ENCODE data around the gene MIB2.
"Not testable (repeated sequence)": the region's sequence is repeated elsewhere in the genome, so short reads cannot be mapped to it uniquely, and the experiment has no call there.

Gene MIB2

DNA sequence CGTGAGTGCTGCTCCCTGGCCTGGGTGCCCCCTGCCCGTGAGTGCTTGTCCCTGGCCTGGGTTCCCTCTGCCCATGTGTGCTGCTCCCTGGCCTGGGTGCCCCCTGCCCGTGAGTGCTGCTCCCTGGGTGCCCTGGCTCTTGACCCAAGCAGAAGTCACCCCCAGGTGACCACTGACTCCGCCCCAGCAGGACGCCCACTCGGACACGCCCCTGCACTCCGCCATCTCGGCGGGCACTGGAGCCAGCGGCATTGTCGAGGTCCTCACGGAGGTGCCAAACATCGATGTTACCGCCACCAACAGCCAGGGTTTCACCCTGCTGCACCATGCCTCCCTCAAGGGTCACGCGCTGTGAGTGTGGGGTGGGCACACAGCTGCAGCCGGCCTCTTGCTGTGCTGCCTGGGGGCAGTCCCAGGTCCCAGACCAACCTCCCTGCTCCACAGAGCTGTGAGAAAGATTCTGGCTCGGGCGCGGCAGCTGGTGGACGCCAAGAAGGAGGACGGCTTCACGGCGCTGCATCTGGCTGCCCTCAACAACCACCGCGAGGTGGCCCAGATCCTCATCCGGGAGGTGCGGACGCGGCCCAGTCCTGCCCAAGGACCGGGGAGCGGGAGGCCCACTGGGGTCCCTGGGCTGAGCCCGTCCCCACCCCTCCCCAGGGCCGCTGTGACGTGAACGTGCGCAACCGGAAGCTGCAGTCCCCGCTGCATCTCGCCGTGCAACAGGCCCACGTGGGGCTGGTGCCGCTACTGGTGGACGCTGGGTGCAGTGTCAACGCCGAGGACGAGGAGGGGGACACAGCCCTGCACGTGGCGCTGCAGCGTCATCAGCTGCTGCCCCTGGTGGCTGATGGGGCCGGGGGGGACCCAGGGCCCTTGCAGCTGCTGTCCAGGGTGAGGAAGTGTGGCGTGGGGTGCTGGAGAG is 12.8 kb downstream of the MIB2 start:
- DNase-seq = no peak

DNA sequence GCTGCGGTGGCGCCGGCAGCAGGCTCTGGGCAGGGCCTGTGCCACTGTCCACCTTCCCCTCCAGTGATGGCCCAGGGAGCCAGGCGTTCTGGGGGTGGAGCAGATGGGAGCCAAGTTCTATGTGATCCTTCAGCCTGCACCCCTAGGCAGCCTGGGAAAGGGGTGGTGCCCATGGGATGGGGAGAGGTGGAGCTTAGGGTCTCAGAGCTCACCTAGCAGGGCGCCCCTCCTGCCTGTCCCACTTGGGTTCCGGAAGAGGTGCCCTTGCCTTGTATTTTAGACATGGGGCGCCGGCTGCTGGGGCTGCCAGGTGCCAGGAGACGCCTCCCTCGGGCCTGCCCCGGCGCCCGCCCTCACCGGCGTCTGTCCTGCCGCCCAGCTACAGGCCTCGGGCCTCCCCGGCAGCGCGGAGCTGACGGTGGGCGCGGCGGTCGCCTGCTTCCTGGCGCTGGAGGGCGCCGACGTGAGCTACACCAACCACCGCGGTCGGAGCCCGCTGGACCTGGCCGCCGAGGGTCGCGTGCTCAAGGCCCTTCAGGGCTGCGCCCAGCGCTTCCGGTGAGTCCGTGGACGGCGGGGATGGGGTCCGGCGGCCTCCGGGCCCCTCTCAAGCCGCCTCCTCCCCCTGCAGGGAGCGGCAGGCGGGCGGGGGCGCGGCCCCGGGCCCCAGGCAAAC is 13.6 kb downstream of the MIB2 start:
- DNase-seq = no peak

DNA sequence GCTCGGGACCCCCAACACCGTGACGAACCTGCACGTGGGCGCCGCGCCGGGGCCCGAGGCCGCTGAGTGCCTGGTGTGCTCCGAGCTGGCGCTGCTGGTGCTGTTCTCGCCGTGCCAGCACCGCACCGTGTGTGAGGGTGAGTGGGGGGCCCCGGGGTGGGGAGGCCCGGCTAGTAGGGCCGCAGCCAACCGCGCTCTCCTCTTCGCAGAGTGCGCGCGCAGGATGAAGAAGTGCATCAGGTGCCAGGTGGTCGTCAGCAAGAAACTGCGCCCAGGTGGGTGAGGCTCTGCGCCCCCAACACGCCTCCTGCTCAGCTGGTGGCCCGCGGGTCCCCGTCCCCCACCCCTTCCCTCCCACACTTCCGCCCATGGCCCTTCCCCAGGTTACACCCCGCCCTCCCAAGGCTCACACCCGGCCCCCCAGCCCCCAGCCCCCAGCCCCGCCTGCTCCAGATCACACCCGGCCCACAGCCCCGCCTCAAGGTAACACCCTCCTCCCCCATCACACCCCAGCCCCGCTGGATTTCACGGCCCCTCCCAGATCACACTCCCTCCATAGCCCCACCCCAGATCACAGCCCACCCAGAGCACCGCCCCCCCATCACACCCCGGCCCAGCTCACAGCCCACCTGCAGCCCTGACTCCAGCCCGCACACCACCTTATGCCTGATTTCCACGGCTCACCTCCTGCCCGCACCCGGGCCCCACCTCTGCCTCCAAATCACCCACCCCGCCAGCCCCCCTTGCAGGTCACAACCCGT is 14.3 kb downstream of the MIB2 start:
- no peak for DNase-seq

DNA sequence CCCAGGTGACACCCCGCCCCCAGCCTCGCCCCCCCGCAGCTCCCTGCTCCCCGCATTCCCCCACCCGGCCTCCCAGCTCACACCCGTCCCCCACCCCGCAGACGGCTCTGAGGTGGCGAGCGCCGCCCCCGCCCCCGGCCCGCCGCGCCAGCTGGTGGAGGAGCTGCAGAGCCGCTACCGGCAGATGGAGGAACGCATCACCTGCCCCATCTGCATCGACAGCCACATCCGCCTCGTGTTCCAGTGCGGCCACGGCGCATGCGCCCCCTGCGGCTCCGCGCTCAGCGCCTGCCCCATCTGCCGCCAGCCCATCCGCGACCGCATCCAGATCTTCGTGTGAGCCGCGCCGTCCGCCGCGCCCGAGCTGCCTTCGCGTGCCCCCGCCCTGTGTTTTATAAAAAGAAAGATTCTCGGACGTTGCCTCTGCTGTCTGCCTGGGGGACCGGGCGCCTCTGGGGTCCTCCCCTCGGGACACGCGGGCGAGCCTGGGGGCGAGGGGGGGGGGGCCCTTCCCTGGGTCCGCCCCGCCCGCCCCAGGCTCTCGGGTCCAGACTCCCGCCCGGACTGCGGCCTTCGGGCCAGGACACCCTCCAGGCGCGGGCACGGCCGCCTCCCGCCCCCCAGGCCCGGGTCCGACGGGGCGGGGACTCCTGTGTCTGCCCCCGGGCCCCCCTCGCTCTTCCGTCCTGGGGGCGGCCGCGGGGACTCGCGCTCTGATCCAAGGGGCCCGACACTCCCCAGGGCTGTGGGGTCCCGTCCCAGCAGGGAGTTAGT is 15.1 kb downstream of the MIB2 start:
- DNase-seq = peak; percentile 68

DNA sequence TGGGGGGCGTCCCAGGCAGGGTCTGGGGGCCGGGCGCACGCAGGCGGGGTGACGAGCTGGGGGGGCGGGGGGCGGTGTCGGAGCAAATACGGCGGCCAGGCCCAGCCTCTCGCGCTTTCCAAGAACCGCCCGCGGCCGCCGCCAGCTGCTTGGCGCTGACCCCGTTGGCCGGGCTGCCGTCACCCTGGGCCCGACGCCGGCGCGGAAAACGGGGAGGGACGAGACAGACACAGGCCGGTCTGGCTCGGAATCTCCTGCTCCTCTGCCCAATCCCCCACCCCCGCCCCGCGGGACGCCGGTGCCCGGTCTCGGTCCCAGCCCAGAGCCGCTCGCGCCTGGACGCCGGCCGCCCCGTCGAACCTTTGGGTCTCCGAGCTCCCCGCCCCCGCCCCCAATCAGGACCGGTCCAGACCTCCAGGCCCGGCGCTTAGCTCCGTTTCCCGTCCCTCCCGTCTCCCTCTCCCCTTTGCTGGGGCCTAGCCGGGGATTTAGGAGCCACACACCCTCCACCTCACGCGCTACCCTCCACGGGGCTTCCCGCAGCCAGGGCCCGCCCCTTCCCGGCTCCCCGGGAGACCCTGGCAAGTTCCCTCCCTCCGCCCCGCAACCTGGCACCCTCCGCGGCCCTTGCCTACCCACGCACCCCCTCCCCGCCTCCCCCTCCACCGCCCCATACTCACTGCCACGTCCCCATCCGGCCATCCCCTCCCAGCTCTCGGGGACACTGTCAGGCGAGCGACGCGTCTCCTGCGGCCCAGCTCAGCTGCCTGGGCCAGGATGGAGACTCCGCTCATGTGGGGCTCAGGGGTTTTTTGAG is 15.9 kb downstream of the MIB2 start:
- no peak for DNase-seq

DNA sequence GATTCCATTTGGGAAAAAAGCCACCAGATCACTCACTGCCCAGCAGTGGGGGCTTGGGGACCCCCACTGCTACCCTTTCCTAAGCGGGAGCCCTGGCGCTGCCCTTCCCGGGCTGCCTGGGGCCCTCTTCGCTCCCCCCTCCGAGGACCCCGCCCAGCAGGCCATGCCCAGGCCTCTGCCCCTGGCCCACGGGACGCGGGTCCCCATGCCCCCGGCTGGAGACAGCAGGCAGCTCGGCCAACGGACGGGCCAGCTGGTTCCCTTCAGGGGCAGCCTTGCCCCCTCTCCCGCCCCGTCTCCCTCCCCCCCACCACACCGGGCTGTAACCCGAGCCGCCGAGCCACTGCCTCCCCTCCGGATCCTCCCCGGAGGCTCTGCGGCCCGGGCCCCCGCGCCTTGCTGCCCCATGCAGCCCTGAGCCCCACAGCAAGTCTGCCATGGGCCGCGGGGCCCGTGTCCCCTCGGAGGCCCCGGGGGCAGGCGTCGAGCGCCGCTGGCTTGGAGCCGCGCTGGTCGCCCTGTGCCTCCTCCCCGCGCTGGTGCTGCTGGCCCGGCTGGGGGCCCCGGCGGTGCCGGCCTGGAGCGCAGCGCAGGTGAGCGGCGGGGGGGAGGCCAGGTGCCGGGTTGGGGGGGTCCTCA is 16.6 kb downstream of the MIB2 start, which contains the start of gene MMP23B:
Gene MMP23B (plus strand): TSS at position 392 of the 639 bp plus-strand sequence. CDS start 46 bp downstream, at position 438.
- DNase-seq = no peak

DNA sequence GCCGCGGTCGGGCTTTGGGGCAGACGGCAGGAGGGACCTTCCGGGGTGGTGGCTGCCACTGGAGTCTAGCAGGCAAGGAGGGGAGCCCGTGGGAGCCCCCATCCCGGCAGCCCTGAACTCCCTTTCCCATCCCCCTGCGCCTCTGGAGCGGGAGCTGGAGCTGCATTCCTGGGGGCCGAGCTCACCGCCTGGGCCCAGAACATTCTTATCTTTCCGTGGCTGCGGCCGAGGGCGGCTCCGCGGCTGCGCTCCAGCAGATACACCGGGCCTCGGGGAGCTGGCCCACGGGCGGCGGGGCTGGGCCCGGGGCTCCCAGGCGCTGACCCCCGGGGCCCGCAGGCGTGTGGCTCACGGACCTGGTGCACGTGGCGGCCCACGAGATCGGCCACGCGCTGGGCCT is 18.1 kb downstream of the MIB2 start:
- not testable (repeated sequence) for DNase-seq

DNA sequence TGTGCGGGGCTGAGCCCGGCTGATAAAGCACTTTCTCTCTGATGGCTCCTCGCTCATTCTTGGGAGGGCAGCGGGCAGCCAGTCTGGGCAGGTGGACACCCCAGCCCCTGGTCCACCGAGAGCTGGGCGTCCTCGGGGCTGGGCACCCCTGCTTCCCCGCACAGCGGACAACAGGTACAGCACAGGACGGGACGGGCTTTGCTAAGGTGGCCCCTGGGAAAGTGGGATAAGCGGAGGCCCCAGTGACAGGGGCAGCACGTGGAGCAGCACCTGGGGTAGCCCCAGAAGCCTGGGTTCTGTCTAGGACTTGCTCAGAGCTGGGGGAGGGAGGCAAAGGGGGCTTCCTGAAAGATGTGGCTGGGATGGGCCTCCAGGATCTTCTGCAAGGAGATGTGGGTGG is 19.3 kb downstream of the MIB2 start:
- not testable (repeated sequence) for DNase-seq

DNA sequence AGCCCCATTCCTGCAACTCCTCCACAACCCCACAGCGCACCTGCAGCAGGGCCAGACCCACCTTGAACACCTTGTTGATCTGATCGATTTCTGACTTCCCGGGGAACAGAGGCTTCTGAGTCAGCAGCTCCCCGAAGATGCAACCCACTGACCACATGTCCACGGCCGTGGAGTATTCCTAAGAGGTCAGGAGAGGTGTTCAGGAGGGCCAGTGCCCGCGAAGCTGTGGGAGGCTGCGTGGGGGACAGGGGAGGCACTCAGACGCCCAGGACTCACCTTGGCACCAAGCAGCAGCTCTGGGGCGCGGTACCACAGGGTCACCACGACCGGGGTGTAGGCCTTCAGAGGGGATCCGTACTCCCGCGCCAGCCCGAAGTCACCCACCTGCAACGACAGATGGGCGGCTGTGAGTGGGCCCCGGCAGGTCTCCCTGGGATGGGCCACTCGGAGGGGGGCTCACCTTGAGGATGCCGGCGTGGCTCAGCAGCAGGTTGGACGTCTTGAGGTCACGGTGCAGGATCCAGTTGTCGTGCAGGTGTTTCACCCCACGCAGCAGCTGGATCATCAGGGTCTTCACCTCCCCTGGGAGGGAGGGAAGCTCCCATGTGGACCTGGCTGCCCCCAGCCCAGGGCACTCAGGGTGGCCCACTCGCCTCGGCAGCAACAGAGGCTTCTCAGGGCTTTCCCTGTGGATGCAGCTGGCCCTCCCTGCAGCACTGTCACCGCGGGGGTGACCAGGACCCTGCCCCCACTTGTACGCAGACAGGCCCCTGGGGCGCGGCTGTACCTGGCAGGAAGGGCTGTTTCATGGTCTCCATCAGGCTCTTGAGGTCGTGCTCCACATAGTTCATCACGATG is 21.6 kb downstream of the MIB2 start:
- DNase-seq = not testable (repeated sequence)

DNA sequence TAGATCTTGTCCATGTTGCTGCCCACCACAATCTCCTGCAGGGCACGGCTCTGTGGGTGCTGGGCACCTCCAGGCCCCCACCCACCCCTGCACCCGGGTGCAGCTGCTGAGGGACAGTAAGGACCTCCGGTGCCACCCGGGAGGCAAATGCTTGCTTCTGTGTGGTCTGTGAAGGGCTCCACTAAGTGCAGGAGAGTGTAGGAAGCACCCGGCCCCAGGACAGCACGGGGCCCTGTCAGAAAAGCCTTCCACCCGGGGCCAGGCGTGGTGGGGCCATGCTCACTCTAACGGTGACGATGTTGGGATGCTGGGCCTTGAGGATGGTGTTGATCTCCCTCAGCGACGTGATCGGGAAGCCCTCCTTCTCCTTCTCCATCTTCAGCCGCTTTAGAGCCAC is 22.2 kb downstream of the MIB2 start:
- DNase-seq = not testable (repeated sequence)

DNA sequence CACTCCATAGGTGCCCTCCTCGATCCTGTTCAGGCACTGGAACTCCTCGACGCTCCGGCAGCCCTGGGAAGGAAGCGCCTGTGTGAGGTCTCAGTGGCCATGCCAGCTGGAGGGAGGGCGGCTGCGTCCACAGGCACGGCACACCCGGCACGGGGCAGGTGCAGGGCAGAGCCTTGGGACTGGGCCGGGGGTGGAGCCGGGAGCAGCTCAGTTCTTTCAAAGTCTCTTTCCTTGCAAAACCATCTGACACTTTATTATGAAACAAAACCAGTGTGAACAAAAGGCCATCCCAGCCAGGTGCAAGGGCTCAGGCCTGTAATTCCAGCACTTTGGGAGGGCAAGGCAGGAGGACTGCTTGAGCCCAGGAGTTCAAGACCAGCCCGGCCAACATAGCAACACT is 23.2 kb downstream of the MIB2 start:
- DNase-seq = not testable (repeated sequence)

DNA sequence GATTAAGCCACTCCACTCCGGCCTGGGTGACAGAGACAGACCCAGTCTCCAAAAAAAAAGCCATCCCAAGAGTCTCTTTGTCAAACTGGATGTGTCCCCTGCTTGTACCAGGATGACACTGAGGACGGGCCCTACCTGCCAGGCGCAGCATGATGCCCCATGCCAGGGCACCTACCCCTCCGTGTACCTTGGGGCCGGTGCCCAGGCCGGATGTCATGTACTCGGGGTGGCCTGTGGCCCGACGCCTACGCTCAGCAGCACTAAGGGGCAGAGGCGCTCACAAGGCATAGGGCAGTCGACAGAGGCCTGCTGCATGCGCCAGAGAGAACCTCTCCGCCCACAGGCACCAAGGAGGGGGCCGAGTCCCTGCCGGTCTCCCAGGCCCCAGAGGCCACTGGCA is 24.1 kb downstream of the MIB2 start:
- DNase-seq = not testable (repeated sequence)

DNA sequence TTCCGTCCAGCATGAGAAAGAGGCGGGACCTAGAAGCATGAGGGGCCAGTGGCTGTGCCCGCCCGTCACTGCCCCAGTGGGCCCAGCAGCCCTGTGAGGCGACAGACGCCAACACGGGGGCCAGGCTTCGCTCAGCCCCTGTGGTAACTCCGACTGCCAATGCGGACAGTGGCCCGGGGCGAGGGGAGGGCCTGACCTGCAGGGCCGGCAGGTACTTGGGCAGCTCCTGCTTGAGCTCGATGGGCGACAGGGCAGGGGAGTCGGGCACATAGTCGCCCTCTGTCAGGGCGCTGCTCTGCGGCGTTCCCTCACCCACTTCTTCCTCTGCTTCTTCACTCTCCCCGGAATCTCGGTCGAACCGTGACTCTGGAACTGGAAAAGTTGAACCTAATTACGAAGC is 24.8 kb downstream of the MIB2 start:
- not testable (repeated sequence) for DNase-seq

DNA sequence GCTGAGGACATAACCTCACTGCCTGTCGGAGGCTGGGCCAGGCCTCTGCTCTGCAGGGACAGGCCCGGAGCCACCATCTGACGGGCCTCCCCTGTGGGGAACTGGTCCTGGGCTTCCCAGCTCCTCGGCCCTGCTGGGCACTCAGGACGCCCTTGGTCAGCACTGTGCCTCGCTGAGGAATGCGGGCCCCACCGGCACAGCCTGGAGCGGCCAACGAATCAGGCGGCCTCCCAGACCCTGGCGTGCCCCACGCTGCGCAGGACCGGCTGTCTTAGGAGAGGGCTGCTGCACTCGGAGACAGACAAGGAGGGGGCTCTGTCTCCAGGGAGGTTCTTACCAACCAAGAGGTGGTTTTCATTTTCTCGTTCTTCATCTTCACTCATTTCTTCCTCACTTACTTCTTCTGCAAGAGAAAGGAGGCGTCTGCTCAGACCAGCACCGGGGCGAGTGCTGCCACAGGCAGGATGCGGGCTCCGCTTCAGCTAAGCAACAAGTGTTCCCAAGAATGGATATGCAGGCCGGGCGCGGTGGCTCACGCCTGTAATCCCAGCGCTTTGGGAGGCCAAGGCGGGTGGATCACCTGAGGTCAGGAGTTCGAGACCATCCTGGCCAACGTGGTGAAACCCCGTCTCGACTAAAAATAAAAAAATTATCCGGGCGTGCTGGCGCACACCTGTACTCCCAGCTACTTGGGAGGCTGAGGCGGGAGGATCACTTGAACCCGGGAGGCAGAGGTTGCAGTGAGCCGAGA is 25.6 kb downstream of the MIB2 start:
- DNase-seq = not testable (repeated sequence)

DNA sequence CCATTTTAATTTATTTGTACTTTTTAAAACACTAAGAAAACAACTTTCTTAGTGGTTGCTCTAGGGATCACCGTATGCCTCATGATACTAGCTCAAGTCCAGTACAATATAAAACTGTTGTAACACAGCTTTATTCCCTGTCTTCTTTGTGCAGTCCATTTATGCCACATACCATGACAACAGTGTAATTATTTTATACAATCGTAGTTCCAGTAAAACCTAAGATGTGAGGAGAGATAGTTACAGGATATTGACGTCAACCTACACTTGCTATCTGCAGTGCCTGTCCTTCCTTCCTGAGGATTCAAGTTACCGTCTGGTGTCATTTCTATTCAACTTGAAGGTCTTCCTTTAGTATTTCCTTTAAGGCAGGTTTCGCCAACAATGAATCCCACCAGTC is 31.0 kb downstream of the MIB2 start:
- not testable (repeated sequence) for DNase-seq

DNA sequence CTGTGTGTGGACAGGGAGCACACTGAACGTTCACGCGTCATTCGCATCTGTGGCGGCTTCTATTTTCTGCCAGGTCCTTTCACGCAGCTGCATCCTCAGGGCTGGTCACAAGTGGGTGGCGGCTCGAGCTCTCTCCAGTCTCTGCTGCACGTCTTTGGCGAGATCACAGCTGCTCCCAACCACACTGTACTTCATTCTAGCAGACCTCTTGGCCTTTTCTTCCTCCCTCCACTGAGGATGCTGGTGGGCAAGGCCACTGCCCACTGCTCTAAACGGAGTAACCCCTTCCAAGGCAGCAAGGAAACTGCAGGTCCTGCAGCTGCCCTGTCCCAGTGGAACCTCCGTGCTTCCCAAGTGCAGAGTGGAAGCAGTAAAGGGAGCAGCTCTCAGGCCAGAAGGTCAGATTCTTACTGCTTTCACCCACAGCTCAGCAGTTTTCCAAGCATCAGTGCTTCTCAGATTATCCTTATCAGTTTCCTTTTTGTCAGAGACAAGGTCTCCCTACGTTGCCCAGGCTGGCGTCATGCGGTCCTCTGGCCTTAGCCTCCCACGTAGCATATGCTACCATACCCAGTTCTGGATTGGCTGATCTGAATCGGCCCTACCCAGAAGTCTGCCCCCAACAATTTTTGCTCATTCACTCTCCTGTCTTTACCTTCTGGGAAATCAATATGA is 32.4 kb downstream of the MIB2 start:
- DNase-seq = not testable (repeated sequence)

DNA sequence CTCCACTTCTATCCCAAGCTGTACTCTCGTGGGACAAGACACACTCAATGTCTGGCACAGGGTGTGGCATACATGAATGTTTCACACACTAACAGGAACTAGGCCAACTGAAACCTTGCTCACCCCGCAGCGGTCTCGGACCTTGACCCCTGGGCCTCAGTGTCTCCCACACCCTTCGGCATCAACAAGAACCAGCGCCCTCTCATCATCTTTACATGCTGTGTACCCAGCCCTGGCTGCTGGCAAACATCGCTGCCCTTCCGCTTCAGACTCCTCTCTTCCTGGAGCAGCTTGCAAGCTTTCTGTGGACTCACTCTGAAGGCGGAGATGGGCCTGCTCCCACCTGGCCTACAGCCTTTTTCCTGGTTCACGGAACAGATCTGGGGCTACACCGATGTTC is 33.0 kb downstream of the MIB2 start:
- not testable (repeated sequence) for DNase-seq

Data from fibroblast of upper back skin (primary cell).